GM12864 (cell line): Measurements from ENCODE around the gene GALNT2.

Experiments
- DNase-seq: peaks from one replicate; pipeline ENCODE4 v3.0.0-alpha.2; 2011; ENCODE audit warnings: low read depth
- H3K4me3 ChIP-seq: 2 replicates; pipeline ENCODE4 v1.5.1; 2011; ENCODE audit warnings: mild to moderate bottlenecking, low read depth, low read length, control low read depth
- TF ChIP-seq, protein P1 (sequence below): IDR thresholded peaks from 2 replicates; pipeline ENCODE4 v1.5.1; 2011; ENCODE audit warnings: low read depth, mild to moderate bottlenecking, moderate library complexity, low read length, control low read depth, inconsistent platforms; ENCODE audit errors: missing control alignments

Gene GALNT2

DNA sequence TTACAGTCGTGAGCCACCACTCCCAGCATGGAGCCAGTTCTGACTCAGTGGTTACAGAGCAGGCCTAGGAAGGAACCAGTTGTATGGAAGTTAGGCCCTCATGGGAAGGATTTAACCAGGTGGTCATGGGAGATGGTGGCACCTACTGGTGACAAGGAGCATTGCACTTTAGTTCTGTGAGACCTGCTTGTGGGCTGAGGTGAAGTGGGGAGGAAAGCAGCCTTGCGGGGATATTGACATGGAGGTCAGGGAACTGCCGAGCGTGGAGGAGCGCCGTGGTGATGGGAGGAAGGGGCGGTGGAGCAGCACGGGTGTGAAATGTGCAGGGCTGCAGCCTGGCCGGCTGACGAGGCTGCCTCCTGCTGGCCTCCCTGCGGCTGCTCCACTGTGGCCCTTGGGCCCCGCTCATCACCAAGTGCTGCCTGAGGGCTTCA lies 100.4 kb downstream of the GALNT2 start:
- H3K4me3 ChIP-seq, result no peak overlapping the region
- peak; percentile 47 for DNase-seq
- TF ChIP-seq, protein P1, sequence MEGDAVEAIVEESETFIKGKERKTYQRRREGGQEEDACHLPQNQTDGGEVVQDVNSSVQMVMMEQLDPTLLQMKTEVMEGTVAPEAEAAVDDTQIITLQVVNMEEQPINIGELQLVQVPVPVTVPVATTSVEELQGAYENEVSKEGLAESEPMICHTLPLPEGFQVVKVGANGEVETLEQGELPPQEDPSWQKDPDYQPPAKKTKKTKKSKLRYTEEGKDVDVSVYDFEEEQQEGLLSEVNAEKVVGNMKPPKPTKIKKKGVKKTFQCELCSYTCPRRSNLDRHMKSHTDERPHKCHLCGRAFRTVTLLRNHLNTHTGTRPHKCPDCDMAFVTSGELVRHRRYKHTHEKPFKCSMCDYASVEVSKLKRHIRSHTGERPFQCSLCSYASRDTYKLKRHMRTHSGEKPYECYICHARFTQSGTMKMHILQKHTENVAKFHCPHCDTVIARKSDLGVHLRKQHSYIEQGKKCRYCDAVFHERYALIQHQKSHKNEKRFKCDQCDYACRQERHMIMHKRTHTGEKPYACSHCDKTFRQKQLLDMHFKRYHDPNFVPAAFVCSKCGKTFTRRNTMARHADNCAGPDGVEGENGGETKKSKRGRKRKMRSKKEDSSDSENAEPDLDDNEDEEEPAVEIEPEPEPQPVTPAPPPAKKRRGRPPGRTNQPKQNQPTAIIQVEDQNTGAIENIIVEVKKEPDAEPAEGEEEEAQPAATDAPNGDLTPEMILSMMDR, result peak; percentile 91

DNA sequence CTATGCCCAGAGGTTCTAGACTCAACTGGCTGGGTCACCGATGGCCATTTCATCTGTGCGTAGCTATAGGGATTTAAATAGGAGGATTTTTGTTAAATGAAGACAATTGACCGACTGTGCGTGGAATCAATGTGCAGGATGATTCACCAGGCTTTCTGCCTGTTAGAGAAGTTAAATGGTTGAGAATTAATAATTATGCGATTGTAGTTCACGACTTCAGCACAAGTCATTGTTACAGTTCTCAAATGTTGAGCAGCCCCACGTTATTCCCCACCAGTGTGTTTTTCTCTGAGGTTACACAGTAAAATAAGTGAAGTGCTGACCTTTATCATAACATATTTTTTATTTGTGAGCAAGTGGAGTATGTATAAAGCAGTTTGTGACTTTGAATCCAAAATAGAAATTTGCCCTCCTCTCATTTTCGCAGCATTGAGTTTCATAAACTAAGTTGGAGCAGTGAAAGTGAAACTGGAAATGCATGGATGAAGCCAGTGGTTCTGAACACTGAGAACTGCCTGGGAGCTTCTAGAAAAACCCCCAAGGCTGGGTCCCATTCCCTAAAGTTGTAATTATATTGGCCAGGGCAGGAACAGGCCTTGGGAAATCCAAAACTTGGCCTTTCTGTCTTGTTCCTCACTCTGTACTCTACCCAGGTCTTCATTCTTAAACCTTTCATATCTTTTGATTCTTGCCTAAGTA lies 102.6 kb downstream of the GALNT2 start:
- DNase-seq, result no peak
- TF ChIP-seq, protein P1, result no peak
- H3K4me3 ChIP-seq, result peak overlapping the region; percentile 3; the same call in 1 of the 2 replicates

DNA sequence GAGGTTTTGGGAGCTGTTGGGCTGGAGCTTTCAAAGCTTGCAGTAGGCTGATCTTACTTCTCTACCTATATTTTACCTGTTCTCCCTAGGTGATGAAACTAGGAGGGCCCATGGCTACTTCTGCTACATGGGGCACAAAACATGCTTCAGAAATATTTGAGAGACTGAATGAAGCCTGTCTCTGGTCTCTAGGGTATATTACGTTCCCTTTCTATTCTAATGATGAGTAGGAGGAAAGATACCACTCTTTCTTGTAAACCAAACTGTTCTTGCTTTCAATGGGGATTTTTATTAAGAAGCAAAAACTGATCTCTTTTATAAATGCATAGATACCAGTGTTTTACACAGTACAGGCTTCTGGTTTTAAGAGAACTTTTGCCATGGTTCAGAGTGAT lies 103.1 kb downstream of the GALNT2 start:
- no peak overlapping the region; the same call in 1 of the 2 replicates for H3K4me3 ChIP-seq
- no peak for DNase-seq

DNA sequence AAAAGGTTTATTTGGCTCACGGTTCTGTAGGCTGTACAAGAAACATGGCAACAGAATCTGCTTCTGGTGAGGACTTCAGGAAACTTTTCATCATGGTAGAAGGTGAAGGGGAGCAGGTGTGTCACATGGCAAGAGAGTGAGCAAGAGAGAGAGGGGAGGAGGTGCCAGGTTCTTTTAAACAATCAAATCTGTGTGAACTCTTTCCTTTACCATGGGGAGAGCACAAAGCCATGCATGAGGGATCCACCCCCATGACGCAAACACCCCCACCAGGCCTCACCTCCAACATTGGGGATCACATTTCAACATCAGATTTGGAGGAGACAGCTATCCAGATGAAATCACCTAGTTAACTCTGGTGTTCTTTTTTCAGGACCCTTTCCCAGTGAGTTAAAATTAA lies 103.6 kb downstream of the GALNT2 start:
- TF ChIP-seq, protein P1, result no peak
- H3K4me3 ChIP-seq, result no peak overlapping the region
- DNase-seq, result no peak

More for the DNA sequence above, 103.1 kb downstream of the GALNT2 start:
- TF ChIP-seq, protein P1, result no peak

DNA sequence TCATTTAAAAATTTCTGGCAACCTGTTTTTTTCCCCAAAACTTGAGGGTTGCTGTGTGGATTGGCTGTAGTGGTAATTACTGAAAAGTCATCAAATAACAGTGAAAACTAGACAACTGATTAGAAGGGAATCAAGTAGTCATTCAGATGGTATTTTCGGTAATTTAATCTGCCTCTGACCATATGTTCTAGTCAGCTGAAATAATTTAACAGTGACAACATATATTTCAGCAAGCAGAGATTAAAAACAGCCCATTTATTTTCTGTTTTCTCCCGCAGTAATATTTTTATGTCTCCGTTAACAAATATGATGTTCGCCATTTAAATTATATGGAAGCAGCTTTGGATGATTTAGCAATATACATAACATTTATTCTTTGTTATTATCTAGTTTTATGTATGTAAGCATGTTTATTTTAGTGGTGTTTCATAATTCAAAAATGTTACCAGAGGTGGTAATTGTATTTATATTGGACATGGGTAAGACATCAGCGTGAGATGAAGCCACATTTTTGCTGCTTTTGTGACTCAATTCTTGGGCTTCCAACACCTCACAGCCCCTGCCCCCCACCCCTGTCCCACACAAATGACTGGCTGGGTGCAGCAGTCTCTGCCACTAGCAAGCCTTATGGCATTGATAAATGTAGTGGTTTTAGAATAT lies 104.4 kb downstream of the GALNT2 start:
- no peak overlapping the region for H3K4me3 ChIP-seq
- no peak for DNase-seq
- TF ChIP-seq, protein P1, result no peak

DNA sequence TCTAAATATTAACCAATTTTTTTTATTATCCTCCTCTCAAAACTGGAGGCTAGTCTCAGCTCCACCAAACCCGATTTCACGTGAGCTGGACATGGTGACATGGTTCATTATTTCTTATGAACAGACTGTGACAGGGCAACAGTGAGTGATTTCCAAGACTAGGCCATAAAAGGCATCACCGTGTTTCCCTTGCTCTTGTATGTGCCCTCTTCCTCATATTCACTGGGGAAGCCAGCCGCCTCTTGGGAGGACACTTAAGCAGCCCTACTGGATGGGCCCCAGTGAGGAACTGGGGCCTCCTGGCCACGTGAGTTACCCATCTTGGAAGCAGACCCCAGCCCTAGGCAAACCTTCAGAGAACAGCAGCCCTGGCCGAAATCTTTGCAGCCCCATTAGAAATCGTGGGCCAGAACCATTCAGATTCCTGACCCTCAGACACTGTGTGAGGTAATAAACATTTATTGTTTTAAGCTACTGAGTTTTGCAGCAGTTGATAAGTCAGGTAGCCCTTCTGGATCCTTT lies 105.0 kb downstream of the GALNT2 start:
- TF ChIP-seq, protein P1, result no peak
- no peak for DNase-seq
- no peak overlapping the region for H3K4me3 ChIP-seq
